NCI-H526 treated with DMSO at 0.1 percent for 48 hours (cell line): ENCODE results near the gene RANBP10.

ENCODE experiments used
- DNase-seq: peaks from one replicate; lab custom pipeline; 2025; lab: John Stamatoyannopoulos, UW

The RANBP10 gene

DNA sequence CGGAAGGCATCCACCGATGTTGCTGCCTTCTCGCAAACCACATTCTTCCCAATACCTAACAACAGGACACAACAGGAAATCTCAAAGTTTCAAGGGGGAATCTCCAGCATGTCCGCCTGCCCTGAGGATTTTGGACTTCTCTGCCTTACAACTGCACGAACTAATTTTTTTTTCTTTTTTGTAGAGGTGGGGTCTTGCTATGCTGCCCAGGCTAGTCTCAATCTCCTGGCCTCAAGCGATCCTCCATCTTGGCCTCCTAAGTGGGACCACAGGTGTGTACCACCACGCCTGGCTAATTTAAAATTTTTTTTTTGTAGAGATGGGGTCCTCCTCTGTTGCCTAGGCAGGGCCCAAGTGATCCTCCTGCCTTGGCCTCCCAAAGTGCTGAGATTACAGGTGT is 130.4 kb downstream of the RANBP10 start:
- no peak for DNase-seq

DNA sequence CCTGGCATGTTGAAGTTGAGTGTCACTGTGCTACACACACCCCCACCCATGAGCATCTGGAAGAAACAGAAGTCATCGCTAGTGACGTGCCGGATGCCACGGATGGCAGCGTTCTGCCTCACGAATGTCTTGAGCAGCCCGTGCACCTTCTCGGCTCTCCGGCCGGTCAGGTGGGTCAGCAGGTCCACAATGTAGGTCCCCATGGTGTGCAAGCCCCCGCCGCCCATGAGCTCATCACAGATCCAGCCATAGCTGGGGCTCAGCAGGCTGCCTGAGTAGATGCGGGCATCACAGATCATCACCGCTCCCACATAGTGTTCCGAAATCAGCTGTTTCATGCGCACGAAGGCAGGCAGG is 130.8 kb downstream of the RANBP10 start:
- DNase-seq: no peak

DNA sequence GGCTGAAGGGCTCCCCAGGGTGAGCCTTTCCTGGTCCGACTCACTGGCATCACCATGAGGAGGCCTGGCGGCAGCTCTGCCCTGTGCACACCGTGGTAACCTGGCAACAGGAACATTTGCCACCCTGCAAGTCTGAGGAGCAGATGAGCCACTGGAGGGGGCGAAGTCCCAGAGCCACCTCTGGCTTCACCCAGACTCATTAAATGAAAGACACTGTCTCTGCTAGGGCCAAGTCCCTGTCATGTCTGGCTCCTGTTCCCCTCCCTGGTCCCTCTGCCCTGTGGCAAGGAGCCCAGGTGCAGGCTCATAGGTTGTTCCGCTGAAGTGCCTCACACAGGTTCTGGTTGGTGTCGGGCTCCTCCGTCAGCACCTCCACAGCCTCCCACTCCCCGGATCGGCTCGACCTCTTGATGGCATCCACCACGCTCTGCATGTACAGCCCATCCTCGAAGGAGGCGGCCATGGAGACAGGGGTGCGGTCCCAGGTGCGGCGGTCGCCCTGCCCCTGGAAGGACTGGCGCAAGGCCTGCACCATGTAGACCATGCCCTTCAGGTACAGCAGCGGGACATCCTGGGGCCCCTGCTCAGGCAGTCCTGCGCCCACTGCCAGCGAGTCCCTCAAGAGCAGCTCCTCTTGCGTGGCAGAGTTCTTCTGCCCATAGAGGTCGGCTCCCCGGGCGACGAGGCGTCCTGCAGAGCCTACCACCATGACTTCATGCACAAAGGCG is 131.3 kb downstream of the RANBP10 start:
- DNase-seq: no peak

DNA sequence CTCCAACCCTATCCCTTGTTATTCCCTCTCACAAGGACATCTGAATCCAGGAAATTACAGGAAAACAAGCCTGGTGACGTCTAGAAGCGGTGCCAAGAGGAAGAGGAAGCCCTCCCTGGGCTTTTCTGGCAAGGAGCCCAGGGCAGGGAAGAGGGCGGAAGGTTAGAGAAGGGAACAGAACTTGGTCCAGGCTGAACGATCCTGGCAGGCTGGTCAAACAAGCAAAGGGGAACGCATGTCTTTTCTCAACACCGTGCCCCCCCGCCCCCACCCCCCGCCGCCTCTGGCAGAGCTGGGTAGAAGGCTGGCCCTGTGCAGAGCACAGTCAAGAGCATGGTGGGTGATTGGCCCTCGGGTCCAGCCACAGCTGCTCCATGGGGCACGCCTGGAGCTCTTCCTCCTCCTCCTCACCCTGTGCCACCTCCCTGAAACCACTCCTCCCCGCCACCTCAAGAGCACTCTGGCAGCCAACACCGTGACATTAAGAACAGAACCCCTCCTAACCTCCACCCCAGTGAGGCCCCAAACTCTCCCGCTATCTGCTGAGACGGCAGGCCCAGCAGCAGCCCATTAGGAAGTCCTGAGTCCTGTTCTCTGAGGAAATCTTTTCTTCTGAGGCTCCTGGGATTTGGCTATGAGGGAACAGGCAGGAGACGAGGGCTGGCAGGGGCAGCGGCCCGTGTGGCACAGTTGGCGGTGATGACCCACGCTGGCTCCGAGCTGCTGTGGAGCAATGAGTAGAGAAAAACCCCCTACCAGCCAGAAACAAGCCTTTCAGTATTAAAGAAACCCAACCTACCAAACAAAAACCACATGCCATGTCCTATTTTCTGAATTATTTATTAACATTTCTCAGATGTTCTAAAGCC is 132.4 kb downstream of the RANBP10 start:
- DNase-seq: no peak
